HG02884 (cell line): ENCODE results near the gene LRRC3.
"Not testable (repeated sequence)": the region's sequence is repeated elsewhere in the genome, so short reads cannot be mapped to it uniquely, and the experiment has no call there.

Experiments used
- ATAC-seq: cut with Tn5 transposase; IDR thresholded peaks from one replicate; pipeline ENCODE4 v1.9.1; 2021; ENCODE audit warnings: mild to moderate bottlenecking, moderate library complexity; ENCODE audit not compliant: unreplicated experiment

The LRRC3 gene, protein sequence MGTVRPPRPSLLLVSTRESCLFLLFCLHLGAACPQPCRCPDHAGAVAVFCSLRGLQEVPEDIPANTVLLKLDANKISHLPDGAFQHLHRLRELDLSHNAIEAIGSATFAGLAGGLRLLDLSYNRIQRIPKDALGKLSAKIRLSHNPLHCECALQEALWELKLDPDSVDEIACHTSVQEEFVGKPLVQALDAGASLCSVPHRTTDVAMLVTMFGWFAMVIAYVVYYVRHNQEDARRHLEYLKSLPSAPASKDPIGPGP

DNA sequence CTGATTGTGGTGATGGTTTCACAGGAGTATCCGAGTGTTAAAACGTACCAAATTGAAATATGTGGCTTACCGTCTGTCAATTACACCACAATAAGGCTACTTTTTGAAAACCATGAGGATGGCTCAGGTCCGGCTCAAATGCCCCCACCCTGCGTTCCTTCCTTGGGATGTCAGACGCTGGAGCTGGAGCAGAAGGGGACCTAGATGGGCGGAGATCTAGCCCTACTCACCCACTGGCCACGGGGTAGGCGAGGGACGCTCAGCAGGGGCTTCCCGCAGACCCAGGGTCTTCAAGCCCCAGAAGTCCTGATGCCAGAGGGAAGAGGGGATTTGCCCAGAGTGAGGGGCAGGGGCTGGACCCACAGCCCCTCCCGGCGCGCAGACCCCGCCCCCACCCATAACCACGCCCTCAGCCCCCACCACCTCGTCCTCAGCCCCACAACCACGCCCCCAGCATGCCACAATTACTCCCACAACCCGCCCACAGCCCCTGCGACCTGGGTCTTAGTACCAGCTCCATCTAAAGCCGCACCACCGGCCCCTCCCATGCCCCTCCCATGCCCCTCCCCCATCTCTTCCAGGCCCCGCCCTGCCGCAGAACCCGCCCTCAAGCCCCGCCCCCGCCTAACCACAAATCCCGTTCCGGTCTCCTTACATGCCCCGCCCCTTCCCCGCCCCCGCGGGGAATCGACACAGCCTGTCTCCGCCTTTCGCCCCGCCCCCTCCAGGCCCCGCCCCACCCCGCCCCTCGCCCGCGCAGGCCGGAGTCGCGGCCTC lies at the start of gene LRRC3:
Gene LRRC3 (plus strand): TSS at position 764 of the 777 bp plus-strand sequence. CDS start 1,135 bp downstream, outside the sequence.
- ATAC-seq = no peak

DNA sequence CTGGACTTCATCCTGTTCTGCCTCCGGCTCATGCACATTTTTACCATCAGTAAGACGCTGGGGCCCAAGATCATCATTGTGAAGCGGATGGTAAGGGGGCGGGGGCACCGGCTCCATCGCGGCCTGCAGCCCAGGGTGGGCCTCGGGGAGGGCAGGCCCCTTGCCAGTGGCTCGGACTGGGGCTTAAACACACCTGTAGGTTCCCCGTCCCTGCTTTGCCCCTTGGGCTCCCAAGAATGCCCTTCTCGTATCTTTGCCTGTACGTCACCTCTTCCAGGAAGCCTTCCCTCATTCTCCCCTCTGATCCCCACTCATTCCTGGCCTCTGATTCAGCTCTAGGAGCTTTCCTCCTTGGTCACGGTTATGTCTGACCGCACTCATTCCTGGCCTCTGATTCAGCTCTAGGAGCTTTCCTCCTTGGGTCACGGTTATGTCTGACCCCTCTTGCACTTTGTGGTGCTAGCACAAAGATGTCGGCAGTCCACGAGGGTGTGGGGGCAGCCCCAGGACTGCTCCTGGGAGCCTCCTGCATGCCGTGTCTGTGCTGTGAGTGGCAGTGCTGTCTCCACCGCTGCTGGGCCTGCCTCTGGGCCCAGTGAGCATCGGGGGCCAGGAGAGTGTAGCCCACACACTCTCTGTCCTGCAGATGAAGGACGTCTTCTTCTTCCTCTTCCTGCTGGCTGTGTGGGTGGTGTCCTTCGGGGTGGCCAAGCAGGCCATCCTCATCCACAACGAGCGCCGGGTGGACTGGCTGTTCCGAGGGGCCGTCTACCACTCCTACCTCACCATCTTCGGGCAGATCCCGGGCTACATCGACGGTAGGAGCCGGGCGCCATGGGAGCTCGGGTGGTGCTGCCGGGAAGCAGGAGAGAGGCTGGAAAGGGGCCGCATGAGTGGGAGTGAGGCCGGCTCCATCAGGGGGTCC lies 49.1 kb upstream of the LRRC3 start:
- no peak for ATAC-seq

DNA sequence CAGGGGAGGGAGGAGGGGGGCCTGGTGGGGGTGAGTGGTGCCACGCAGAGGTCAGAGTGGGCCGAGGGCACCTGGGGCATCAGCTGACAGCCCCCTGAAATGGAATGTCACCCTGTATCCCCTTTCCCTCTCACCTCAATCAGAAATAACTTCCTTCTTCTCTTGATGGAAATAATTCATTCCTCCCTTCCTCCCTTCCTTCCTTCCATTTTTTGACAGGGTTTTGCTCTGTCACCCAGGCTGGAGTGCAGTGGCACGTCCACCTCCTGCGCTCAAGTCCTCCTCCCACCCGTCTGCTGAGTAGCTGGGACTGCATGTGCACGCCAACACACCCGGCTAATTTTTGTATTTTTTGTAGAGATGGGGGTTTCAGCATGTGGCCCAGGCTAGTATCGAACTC lies 48.4 kb upstream of the LRRC3 start:
- ATAC-seq = no peak

- no peak for ATAC-seq
Measured at GRCh38 chr21:44407493-44407892, 47.8 kb upstream of the LRRC3 start.

GRCh38 chr21:44408226-44408625 lies 47.1 kb upstream of the LRRC3 start:
- no peak for ATAC-seq

DNA sequence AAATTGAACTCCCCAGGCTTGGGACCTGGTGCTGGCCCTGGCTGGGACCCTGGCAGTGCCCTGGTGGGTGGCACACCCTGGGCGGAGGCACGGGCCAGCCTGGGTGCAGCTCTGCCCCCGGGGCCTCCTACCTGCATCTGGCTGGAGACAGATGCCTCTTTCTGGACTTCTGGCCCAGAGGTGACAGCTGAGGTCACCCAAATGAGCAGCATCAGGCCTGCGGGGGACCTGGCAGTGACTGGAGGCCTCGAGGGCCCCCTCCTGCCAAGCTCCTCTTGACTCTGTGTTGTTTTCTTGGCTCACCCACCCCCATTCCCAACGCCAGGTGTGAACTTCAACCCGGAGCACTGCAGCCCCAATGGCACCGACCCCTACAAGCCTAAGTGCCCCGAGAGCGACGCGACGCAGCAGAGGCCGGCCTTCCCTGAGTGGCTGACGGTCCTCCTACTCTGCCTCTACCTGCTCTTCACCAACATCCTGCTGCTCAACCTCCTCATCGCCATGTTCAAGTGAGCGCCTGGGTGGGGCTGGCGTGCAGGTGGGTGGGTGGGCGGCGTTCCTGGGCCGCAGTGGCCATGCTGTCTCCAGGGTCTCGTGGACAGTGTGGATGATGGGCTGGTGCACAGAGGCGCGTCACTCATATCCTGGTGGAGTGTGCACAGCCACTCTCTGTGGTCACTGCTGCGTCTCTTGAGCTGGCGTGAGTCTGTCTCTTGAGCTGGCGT lies 41.6 kb upstream of the LRRC3 start:
- ATAC-seq = no peak

GRCh38 chr21:44414291-44415072 lies 40.8 kb upstream of the LRRC3 start:
- ATAC-seq = no peak

- ATAC-seq = no peak
Measured at GRCh38 chr21:44415073-44416025, 40.0 kb upstream of the LRRC3 start.

DNA sequence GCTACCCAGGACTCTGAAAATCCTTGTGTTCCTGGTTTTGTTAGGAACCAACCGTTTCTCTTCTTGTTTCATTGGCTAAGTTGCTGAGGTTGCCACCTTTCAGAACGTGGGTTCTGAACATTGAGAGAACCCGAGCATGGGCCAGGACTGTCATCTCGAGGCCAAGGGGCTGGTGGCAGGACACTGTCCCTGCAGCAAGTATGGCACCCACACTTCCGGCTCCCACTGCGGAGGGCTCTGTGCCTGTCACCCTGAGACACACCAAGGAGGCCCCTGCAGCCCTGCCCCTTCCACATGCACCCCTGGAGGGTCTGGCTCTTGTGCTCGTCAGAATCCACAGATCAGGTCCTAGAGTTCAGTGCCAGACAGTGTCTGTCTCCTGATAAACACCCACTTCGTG lies 39.1 kb upstream of the LRRC3 start:
- ATAC-seq = no peak

- ATAC-seq = not testable (repeated sequence)
Measured at GRCh38 chr21:44417621-44418107, 37.6 kb upstream of the LRRC3 start.

DNA sequence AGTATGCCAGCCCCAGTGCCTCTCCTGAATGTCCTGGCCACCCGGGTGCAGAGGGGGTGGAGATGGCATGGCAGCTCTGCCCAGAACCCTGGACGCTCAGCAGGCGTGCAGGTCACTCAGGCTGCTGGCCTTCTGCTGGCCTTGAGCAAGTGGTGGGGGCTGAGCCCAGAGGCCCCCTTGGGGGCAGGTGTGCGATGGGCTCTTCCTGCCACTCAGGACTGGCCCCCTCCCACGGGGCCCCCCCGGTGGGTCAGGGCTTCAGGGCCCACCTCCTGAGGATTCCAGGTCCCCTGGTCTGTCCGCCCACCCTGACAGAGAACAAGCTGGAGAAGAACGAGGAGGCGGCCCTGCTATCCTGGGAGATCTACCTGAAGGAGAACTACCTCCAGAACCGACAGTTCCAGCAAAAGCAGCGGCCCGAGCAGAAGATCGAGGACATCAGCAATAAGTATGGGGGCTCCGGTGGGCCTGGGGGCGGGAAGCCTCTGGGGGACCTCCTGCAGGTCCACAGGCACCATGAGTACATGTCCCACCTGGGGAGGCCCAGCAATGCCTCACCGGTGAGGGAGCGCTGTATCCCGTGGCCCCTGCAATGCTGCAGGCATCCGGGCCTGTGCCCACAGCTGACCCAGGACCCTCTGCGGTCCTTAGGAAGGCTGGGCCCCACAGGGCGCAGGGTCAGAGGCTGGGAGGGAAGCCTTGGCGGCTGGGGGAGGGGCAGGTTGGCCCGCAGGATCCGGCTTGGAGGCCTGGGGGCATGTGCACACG lies 37.0 kb upstream of the LRRC3 start:
- ATAC-seq = no peak

- ATAC-seq = no peak
Measured at GRCh38 chr21:44418876-44419230, 36.5 kb upstream of the LRRC3 start.

DNA sequence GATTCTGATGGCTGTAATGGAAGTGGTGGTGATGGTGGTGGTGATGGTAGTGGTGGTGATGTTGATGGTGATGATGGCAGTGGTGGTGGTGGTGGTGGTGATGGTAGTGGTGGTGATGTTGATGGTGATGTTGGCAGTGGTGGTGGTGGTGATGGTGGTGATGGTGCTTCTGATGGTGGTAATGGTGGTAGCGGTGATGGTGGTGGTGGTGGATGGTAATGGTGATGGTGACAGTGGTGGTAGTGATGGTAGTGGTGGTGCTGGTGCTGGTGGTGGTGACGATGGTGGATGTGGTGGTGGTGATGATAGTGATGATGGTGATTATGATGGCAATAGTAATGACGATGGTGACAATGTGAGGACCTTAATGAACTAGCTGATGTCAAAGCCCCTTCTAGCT lies 35.6 kb upstream of the LRRC3 start:
- no peak for ATAC-seq

GRCh38 chr21:44420416-44421205 lies 34.7 kb upstream of the LRRC3 start:
- ATAC-seq = no peak

- ATAC-seq = no peak
Measured at GRCh38 chr21:44421901-44422840, 33.1 kb upstream of the LRRC3 start.

DNA sequence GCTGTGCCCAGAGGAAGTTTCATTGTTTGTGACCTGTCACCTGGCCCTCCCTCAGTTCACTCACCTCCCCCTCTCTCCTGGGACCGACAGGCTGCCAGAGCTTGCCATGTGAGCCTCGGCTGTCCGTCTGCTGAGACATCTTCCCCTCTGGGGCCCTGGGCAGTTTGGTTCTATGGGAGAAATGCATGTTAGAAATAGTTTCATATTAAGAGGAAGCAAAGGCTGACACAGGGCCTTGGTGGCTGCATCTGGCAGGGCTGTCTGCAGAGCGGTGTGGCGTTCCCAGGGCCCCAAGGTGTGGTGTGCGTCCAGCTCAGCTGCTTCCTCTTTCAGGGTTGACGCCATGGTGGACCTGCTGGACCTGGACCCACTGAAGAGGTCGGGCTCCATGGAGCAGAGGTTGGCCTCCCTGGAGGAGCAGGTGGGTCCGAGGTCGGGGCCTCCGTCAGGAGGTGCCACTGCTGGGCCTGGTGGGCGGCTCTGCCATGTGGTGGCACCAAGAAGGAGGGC lies 31.9 kb upstream of the LRRC3 start:
- ATAC-seq = no peak
